HG03175 (cell line): Measurements from ENCODE around the gene MRPL52.

Source experiments
- ATAC-seq: cut with Tn5 transposase; IDR thresholded peaks from one replicate; pipeline ENCODE4 v1.9.1; 2021; ENCODE audit warnings: mild to moderate bottlenecking, moderate library complexity; ENCODE audit not compliant: unreplicated experiment

MRPL52 gene

DNA sequence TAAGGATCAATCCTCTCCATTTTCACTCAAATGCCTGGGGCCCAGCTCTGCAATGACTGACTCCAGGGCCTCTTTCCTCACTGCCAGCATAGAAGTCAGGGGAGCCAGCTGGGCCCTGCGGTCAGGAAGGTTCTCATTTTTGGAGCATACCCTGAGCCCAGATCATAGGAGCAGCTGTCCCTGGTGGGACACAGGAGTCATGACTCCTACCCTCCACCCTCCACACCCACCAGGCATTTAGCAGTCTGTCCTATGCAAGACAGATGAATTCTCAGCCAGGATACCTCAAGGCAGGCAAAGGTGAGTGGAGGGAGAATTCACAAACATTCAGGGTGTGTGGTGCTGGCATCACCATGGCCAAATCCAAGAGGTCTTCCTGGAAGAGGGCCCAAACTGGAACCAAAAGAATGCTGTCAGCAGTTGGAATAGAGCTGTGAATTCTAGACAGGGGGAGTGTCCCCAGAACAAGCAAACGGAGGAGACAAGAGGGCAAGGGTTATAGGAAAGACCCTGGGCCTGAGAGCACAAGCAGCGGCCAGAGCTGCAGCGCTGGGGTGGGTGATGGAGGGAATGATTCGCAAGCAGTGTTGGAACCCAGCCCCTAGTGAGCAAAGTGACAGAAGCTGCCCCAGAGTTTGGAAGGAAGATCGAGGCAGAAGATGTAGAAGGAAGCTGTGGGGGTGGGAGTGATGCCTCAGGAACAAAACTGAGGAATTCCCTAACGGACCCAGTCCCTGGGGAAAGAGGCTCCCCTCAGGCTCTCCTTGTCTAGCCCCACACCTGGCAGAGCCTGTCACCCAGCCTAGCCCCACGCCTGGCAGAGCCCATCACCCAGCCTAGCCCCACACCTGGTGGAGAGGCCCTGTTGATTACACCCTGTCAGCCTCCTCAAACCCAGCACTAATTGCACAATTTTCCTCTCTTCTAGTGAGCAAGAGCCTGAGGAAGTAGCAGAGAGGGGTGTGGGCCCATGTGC is 48.9 kb downstream of the MRPL52 start:
- ATAC-seq: no peak

- no peak for ATAC-seq
Observed at GRCh38 chr14:22882064-22882463, 52.4 kb downstream of the MRPL52 start.

- ATAC-seq: no peak
Observed at GRCh38 chr14:22882529-22883172, 53.0 kb downstream of the MRPL52 start.

DNA sequence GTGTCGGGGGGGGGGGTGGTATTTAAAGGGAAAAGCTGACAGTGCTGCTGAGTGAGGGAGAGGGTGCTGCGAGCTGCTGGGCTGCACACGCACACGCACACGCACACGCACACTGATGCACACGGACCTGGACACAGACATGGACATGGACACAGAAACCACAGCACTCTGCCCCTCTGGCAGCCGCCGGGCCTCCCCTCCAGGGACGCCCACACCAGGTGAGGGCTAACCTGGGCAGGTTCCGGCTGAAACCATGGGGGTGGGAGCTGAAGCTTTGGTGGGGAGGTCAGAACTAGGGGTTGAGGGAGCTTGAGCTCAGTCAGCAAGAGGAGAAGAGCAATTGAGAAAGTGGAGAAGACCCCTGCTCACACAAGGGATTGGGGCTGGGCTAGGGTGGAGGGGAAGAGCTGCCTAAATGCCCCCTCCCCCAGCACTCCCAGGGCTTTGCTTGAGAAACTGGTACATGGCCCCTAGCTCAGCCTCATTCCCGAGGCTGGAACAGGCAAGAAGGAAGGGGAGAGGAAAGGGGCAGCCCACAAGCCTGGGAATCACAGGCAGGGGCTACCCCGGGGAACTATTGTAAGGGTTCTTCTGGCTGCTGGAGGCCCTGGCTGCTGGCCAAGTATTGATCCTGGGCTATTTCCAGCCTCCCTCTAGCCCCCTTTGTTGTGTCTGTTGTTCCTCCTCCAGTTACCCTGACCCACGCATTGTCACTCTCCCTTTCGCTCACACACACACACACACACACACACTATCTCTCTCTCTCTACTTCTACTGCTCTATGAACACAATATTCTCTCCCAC is 53.7 kb downstream of the MRPL52 start, which contains the start of gene REM2:
REM2 (plus strand) TSS at position 50 of the 804 bp plus-strand sequence; CDS start at position 116, 66 bp downstream.
- no peak for ATAC-seq

- ATAC-seq: no peak
Observed at GRCh38 chr14:22884076-22884737, 54.5 kb downstream of the MRPL52 start.
